Activated CD8-positive, alpha-beta T cell treated with anti-CD3 and anti-CD28 coated beads, Interleukin-2, amount 10 ng/mL, durations not matched to agents 7 days and 5 days (primary cell): ENCODE data around the gene SBK1. TPM values are rescaled to one million over a fixed set of nuclear protein-coding genes. Genes with fewer than 3 reads are reported as not detected.
A peak's percentile ranks its signal among the peaks of the same experiment; 100 is the strongest.

Experiments used
- ATAC-seq: fragments of 150-1000 bp; cut with Tn5 transposase; one replicate; pipeline ENCODE4 v1.10.0; 2021; ENCODE audit warnings: moderate library complexity
- CTCF ChIA-PET: fragments of 350-600 bp; sonication (Branson Sonifier 250); formaldehyde crosslinking; loops from one replicate; lab custom pipeline; 2021; ENCODE audit warnings: antibody characterized with exemption; lab: Charles Lee
- POLR2A ChIA-PET: fragments of 350-600 bp; sonication (Branson Sonifier 250); formaldehyde crosslinking; loops from one replicate; lab custom pipeline; 2021; ENCODE audit warnings: antibody characterized with exemption; lab: Charles Lee
- DNase-seq: peaks from one replicate; pipeline ENCODE4 v3.0.0-alpha.2; 2020
- H3K27ac Mint-ChIP-seq: one replicate; pipeline ENCODE4 v1.8.0; 2021; ENCODE audit warnings: mild to moderate bottlenecking, mixed read lengths
- H3K27me3 Mint-ChIP-seq: one replicate; pipeline ENCODE4 v1.8.0; 2021; ENCODE audit warnings: low read depth, mixed read lengths
- H3K36me3 Mint-ChIP-seq: one replicate; pipeline ENCODE4 v1.8.0; 2021; ENCODE audit warnings: low read depth, mixed read lengths
- H3K4me1 Mint-ChIP-seq: one replicate; pipeline ENCODE4 v1.8.0; 2021; ENCODE audit warnings: low read depth, mixed read lengths
- H3K4me3 Mint-ChIP-seq: one replicate; pipeline ENCODE4 v1.8.0; 2021; ENCODE audit warnings: mild to moderate bottlenecking, mixed read lengths
- H3K9me3 Mint-ChIP-seq: one replicate; pipeline ENCODE4 v1.8.0; 2022; ENCODE audit warnings: mixed read lengths; ENCODE audit not compliant: insufficient read depth
- total RNA-seq, 2 experiments: library from RNA; stranded (reverse); gene quantifications; one replicate each; pipeline ENCODE4 v1.2.3, GENCODE V29; 2021

Gene SBK1
- total RNA-seq, 2 experiments from 2014 or later: 10.0 to 10.7 TPM

DNA sequence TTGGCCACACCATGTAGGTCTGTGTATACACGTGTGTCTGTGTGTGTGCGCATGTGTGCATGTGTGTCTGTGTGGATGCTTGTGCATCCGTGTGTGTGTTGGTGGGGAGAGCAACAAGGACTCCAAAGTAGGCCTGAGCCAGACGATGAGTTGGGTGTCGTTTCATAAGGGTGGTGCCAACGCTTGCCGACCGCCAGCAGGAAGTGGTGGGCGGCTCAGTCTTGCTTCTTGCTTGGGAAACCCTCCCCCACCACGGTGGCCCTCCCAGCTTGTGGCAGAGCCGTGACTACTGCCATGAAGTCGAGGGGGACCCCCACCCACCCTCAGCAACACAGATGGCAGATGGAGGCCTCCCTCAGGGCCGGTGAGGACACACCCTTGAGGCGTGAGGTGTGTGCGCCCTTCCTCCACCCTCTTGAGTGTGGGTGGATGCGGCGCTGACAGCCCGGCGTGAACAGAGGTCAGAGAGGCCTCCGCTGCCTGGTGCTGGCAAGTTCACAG, 17.5 kb downstream of the SBK1 start:
- DNase-seq: peak; percentile 92
- Mint-ChIP-seq H3K4me1 (peaks cover 41% of the 10 kb centered on the region), H3K9me3 (no peaks in the 10 kb centered on the region), H3K4me3 (peak overlapping the region; percentile 61), H3K27ac (peak overlapping the region; percentile 93), H3K27me3 (no peaks in the 10 kb centered on the region), H3K36me3 (peaks cover 22% of the 10 kb centered on the region)
- ATAC-seq: peak; percentile 92
- CTCF ChIA-PET: interaction anchor here (0.9 to 4.4 kb wide), 7 partner anchors 10 to 32 kb away, joined by 3 to 33 read pairs (median 4); partner anchors contain the start of gene SBK1
- POLR2A ChIA-PET: interaction anchor here (1.0 to 1.8 kb wide), 4 partner anchors 8 to 33 kb away, joined by 3 to 7 read pairs (median 3); partner anchors contain the start of gene SBK1

DNA sequence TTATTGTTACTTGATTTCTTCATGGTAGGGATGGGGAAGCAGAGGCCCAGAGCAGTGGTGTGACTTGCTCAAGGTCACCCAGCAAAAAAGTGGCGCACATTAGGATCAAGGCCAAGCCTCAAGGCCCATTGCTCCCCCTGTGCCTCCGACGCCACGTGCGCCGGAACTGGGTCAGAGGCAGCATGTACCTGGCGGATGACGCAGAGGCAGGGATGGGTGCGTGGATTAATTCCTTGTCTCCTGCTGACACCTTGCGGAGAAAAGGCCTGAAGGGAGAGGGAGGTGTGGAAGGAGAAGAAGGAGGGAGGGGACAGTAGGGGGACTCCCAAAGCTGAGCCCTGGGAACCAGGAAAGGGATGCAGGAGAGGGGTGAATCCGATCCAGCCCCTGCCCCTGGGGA, 18.5 kb downstream of the SBK1 start:
- H3K9me3 Mint-ChIP-seq: no peaks in the 10 kb centered on the region
- H3K4me1 Mint-ChIP-seq: peaks cover 41% of the 10 kb centered on the region
- DNase-seq (no peak), ATAC-seq (no peak)
- ChIA-PET CTCF (interaction anchor here (0.9 to 4.4 kb wide), 5 partner anchors 11 to 33 kb away, joined by 3 to 33 read pairs (median 13); partner anchors contain the start of gene SBK1), POLR2A (interaction anchor here (1.1 to 1.8 kb wide), 2 partner anchors 18 to 34 kb away, joined by 3 to 7 read pairs; partner anchors contain the start of gene SBK1)
- H3K4me3 Mint-ChIP-seq: peak overlapping the region; percentile 61
- no peaks in the 10 kb centered on the region for H3K27me3 Mint-ChIP-seq
- peak overlapping the region; percentile 93 for H3K27ac Mint-ChIP-seq
- peaks cover 20% of the 10 kb centered on the region for H3K36me3 Mint-ChIP-seq

DNA sequence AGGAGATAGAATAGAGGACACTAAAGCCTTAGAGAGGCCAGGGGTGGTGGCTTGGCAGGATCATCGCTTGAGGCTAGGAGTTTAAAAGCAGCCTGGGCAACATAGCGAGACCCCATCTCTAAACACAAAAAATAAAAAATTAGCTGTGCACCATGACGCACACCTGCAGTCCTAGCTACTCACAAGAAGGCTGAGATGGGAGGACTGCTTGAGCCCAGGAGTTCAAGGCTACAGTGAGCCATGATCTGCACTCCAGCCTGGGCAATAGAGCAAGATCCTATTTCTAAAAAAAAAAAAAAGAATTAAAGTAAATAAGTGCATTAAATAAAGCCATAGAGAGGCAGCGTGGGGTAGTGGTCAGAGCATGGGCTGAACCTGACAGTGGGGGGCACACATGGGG, 19.1 kb downstream of the SBK1 start:
- POLR2A ChIA-PET: no interaction called here
- Mint-ChIP-seq H3K27ac (peak overlapping the region; percentile 93), H3K4me3 (no peak overlapping the region), H3K36me3 (peaks cover 20% of the 10 kb centered on the region), H3K9me3 (no peaks in the 10 kb centered on the region), H3K4me1 (peaks cover 41% of the 10 kb centered on the region), H3K27me3 (no peaks in the 10 kb centered on the region)
- no peak for DNase-seq
- CTCF ChIA-PET: interaction anchor here (2.9 to 4.4 kb wide), 3 partner anchors 10 to 34 kb away, joined by 13 to 33 read pairs (median 16); no protein-coding TSS in a partner anchor
- no peak for ATAC-seq

DNA sequence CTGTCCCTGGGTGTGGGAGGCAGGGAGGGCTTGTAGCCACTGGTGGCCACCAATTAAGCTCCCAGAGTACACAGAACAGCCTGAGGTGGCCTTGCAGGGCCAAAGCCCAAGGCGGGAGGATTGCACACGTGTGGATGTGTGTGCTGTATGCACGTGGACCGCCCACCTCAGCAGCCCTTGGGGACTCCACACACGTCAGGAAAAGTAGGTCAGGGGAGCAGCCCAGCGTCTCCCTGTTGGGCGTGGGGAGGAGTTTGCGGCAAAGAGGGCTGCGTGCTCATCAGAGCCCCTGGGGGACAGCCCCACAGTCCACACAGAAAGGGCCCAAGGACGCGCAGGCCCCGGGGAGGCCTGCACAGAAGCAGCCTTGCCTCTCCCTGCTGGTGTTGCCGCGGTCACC, 19.6 kb downstream of the SBK1 start:
- Mint-ChIP-seq H3K27me3 (no peaks in the 10 kb centered on the region), H3K9me3 (no peaks in the 10 kb centered on the region), H3K27ac (peak overlapping the region; percentile 42), H3K4me3 (no peak overlapping the region), H3K36me3 (peaks cover 20% of the 10 kb centered on the region), H3K4me1 (peaks cover 44% of the 10 kb centered on the region)
- CTCF ChIA-PET: interaction anchor here (1.6 to 4.4 kb wide), 3 partner anchors 10 to 34 kb away, joined by 6 to 33 read pairs (median 16); no protein-coding TSS in a partner anchor
- ATAC-seq (no peak), DNase-seq (no peak)
- POLR2A ChIA-PET: no interaction called here

DNA sequence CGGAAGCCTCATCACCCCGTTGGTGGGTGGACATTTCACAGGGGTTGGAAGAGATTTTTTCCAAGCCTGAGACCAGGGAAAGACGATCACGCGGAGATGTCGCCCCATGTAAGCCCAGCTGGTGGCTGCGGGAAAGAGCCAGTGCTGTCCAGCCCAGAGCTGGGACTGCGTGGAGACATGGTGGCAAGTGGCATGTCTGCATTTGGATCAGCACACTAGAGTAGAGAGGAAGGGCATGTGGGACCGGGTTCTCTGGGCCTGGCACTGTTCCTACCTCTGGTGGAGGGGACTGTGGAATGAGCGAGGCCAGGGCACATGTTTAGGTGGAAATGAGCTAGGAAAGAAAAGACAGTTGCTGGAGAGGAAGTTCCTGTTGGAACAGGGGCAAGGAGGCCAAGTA, 20.0 kb downstream of the SBK1 start:
- CTCF ChIA-PET: interaction anchor here (0.6 to 4.3 kb wide), 3 partner anchors 9 to 34 kb away, joined by 3 to 16 read pairs (median 6); no protein-coding TSS in a partner anchor
- POLR2A ChIA-PET: no interaction called here
- no peak overlapping the region for H3K4me3 Mint-ChIP-seq

DNA sequence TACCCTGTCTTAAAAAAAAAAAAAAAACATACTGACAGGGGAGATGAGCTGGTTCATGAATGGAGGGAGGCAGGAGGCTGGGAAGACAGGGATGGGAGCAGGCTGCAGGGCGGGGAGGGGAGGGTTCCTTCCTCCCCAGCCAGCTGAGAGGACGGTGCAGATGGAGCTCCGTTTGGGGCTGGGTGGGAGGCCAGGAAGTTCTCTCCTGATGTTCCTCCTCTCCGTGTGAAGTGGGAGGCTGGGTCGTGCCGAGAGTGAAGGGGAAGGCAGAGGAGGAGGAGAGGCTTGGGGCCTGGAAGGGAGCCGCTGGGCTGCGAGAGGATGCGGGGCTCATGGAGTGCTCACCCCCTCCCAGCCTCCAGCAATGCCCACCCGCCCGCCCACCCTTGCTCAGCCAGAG, 21.3 kb downstream of the SBK1 start:
- no peak for ATAC-seq
- no peak overlapping the region for H3K27ac Mint-ChIP-seq
- ChIA-PET POLR2A (no interaction called here), CTCF (interaction anchor here (0.7 to 9.0 kb wide), 4 partner anchors 8 to 34 kb away, joined by 3 to 207 read pairs (median 4); no protein-coding TSS in a partner anchor)
- no peaks in the 10 kb centered on the region for H3K9me3 Mint-ChIP-seq
- no peak overlapping the region for H3K4me3 Mint-ChIP-seq
- H3K4me1 Mint-ChIP-seq: peaks cover 45% of the 10 kb centered on the region
- no peaks in the 10 kb centered on the region for H3K27me3 Mint-ChIP-seq
- H3K36me3 Mint-ChIP-seq: peaks cover 20% of the 10 kb centered on the region
- no peak for DNase-seq

More for the DNA sequence above, 20.0 kb downstream of the SBK1 start:
- no peaks in the 10 kb centered on the region for H3K9me3 Mint-ChIP-seq
- DNase-seq: no peak
- peak overlapping the region; percentile 42 for H3K27ac Mint-ChIP-seq
- H3K27me3 Mint-ChIP-seq: no peaks in the 10 kb centered on the region
- peaks cover 45% of the 10 kb centered on the region for H3K4me1 Mint-ChIP-seq
- no peak for ATAC-seq
- H3K36me3 Mint-ChIP-seq: peaks cover 20% of the 10 kb centered on the region

DNA sequence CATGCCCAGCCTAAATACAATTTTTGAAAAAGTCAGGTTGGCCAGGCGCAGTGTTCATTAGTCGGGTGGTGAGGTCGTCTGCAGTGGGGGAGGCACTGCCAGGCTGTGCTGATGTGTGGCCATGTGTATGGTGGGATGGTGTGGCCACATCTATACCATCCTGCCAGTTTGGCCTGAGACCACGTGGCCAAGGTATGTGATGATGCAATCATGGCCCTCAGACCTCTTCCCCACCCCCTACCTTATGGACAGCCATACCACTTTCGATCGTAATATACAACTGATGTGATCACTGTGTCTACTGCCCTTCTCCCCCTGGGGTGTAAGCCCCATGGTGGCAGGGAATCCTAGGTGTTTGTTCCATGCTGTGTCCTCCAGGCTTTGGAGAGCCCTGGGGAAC, 23.7 kb downstream of the SBK1 start:
- CTCF ChIA-PET: interaction anchor here (0.8 to 9.0 kb wide), 8 partner anchors 10 to 105 kb away, joined by 3 to 207 read pairs (median 5); partner anchors contain the start of gene SBK1
- H3K4me3 Mint-ChIP-seq: no peak overlapping the region
- H3K9me3 Mint-ChIP-seq: no peaks in the 10 kb centered on the region
- H3K4me1 Mint-ChIP-seq: peaks cover 21% of the 10 kb centered on the region
- no peak for DNase-seq
- peaks cover 5% of the 10 kb centered on the region for H3K36me3 Mint-ChIP-seq
- no peak overlapping the region for H3K27ac Mint-ChIP-seq
- POLR2A ChIA-PET: interaction anchor here (0.7 to 1.6 kb wide), 2 partner anchors 37 to 38 kb away, joined by 3 to 5 read pairs; no protein-coding TSS in a partner anchor
- no peaks in the 10 kb centered on the region for H3K27me3 Mint-ChIP-seq
- no peak for ATAC-seq

DNA sequence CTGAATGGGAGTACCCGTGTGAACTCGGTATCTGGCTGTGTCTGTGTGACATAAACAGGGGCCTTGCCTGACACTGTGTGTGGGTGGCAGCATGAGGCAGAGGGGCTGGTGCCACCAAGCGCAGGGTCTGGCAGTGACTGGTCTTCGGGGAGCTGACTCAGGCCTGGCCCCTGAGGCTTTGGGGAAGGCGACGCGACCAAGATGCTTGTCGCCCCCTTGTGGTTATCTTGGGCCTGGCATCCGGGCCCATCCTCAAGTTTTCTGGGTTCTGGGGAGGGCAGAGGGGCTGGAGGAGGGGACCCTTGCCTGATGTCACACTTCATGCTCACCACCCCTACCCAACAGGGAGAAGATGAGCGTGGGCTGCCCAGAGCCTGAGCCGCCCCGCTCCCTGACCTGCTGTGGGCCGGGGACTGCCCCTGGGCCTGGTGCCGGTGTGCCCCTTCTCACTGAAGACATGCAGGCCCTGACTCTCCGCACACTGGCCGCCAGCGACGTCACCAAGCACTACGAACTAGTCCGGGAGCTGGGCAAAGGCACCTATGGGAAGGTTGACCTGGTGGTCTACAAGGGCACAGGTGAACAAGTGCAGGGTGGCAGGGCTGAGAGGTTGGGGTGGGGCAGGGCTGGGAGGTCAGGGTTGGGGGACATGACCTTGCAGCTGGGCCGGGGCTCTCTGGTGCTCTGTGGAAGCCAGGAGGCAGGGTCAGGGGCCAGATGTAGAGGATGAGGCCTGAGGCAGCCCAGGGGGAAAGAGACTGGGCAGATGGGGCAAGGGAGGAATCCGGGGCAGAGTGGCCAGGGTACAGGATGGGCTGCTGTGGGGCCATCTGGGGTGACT, 24.9 kb downstream of the SBK1 start:
- Mint-ChIP-seq H3K27me3 (no peaks in the 10 kb centered on the region), H3K36me3 (peaks cover 4% of the 10 kb centered on the region), H3K4me3 (no peak overlapping the region), H3K4me1 (peaks cover 10% of the 10 kb centered on the region), H3K9me3 (no peaks in the 10 kb centered on the region), H3K27ac (peak overlapping the region; percentile 68)
- ATAC-seq (peak; percentile 67), DNase-seq (peak; percentile 79)
- ChIA-PET CTCF (interaction anchor here (0.8 to 9.0 kb wide), 11 partner anchors 9 to 240 kb away, joined by 3 to 207 read pairs (median 5); partner anchors contain the start of gene SBK1), POLR2A (interaction anchor here (0.8 to 1.6 kb wide), 4 partner anchors 8 to 106 kb away, joined by 3 to 6 read pairs (median 4); no protein-coding TSS in a partner anchor)

DNA sequence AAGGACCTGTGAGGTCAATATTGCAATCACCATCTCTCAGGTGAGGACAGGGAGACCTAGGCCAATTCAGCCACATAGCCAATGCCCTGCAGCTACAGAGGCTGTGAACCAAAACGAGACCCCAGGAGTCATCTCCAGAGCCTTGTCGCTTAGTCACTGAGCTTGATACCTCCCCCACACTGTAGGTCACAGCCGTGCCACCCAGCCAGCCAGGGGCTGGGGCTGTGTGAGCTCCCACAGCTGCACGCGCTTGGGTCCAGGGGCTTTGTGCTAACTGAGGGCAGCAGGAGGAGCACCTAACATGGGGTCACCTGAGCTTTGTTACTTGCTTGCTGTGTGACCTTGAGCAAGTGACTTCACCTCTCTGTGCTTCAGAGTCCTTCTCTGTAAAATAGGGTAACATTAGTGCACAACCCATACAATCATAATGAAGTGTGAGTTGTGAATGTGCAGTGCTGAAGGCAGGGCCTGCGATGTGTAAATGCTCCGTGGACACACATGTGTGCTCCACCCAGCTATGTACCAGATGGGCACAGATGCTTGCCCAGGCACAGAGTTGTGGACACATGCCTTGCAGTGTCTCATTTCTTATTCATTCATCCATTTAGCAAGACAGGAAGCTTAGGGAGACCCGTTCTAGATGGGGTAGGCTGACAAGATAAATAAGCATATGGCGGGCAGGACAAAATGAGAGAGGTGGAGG, 25.9 kb downstream of the SBK1 start:
- Mint-ChIP-seq H3K4me1 (peaks cover 5% of the 10 kb centered on the region), H3K4me3 (no peak overlapping the region), H3K36me3 (peaks cover 2% of the 10 kb centered on the region), H3K27me3 (no peaks in the 10 kb centered on the region), H3K9me3 (no peaks in the 10 kb centered on the region), H3K27ac (no peak overlapping the region)
- ATAC-seq: no peak
- ChIA-PET CTCF (interaction anchor here (1.4 to 9.0 kb wide), 6 partner anchors 9 to 101 kb away, joined by 5 to 207 read pairs (median 20); partner anchors contain the start of gene SBK1), POLR2A (interaction anchor here (0.8 to 1.2 kb wide), 2 partner anchors 9 to 40 kb away, joined by 3 to 6 read pairs; no protein-coding TSS in a partner anchor)
- no peak for DNase-seq

DNA sequence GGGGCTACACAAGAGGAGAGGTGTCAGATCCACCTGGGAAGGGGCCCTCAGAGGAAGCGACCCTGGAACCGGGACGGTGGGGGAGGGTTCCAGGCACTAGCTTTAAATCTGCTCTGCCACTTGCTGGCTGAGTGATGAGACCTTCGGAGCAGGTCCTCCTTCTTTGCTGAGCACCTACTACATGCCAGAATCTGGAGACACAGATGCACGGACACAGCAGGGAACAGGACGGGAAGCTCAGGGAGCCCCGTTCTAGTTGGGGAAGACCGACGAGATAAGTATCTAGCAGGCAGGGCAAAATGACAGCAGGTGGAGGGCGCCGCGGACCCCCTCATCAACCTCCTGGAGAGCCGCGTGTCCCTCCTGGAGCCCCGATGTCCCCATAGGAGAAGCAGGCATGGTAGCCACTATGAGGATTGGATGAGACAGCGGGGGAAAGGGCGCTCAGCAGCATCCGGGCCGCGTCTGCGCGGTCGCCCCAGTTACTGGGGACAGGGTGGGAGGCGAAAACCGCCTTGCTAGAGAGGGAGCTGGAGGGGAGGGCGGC, 27.2 kb downstream of the SBK1 start:
- Mint-ChIP-seq H3K36me3 (peaks cover 2% of the 10 kb centered on the region), H3K27ac (no peak overlapping the region), H3K4me1 (peaks cover 5% of the 10 kb centered on the region), H3K9me3 (no peaks in the 10 kb centered on the region), H3K4me3 (no peak overlapping the region), H3K27me3 (no peaks in the 10 kb centered on the region)
- no peak for DNase-seq
- ATAC-seq: no peak
- ChIA-PET POLR2A (no interaction called here), CTCF (interaction anchor here (0.6 to 9.0 kb wide), 2 partner anchors 9 to 40 kb away, joined by 3 to 207 read pairs; no protein-coding TSS in a partner anchor)
